Measurements from ENCODE around the gene C6orf89.
"Not testable (repeated sequence)": the region's sequence is repeated elsewhere in the genome, so short reads cannot be mapped to it uniquely, and the experiment has no call there.

Gene C6orf89

DNA sequence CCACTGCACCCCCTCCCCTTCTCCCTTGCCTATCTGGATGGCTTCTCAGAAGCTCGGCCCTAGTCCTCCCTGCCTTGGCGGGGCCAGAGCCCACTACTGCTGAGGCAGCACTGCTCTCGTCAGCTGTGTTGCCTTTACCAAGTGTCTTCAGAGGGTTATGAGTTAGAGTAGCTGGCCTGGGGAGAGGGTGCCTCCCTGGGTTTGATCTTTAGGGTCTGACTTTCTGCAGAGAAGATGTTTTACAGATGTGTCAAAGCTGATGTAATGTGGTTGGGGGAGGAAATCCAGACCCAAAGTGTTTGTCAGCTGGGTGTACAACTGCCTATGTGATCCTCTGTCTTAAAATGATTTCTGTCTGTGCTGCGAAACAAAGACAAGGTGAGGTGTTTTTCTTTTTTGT, 38.4 kb downstream of the C6orf89 start:
- DNase-seq (ENCODE audit: low spot score): no peak

DNA sequence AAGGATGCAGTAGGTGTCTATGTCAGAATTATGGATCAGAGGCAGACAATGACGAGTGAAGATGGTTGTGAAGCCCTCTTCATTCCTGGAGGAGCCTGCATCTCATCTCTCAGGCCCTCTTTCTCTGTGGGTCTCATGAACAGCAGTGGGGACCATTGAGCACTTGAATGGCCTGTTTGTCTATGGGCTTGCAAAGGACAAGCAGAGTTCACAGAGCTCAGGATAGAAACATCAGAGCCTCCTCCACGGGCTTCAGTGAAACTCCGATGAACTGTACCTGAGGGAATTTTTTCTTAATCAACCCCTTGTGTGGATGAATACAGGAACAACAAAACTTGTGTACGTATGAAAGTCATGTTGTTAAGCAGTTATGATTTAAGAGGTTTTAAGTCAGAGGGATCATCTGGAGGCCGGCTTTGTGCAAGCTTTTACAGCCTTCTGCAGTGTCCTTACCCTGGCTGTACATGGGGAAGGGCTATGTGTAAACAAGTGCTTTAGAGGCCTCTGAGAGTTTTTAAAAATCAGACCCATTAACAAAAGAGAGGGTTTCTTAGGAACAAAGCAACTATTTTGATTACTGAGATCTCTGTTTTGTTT, 39.1 kb downstream of the C6orf89 start:
- DNase-seq (ENCODE audit: low spot score): no peak

- no peak for DNase-seq (ENCODE audit: low spot score)
Observed at GRCh38 chr6:36925809-36926208, 40.1 kb downstream of the C6orf89 start.

GRCh38 chr6:36926708-36927513, 41.2 kb downstream of the C6orf89 start:
- DNase-seq (ENCODE audit: low spot score): no peak

DNA sequence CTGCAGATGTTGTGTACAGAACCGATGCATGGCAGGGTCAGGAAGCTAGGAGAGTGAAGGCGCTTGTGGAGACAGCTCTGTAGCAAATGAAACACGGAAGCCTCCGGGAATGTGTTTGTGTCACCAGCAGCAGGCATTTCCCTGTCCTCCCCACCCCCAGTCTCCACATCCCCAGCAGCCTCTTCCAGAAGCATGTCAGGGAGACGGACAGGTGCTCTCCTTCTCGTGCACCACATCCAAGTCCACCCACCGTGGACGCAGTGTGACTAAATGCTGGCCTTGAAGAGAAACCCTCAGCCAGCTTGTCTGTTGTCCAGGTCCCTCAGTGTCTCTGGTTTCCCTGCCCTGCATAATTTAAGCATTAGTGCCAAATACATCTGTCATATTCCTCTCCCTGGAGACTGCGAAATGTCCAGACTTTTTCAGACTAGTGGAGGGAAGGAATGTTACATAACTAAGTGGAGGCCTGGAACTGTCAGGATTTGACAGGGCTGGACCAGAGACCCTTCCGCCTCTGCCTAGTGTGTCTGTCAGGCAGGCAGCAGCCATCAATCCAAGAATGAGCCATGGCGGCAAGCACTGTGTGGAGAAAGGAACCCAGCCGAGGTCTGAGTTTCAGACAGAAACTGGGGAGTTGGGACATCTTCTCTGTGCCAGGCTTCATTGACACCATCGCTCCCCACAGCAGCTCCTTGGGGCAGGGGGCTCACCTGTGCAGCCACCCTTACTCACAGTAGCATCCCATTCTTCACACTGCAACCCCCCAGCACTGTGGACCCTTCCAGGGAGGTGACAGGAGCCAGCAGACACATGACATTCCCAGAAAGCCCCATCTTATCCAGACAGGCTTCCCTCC, 42.2 kb downstream of the C6orf89 start:
- DNase-seq (ENCODE audit: low spot score): peak; percentile 62

DNA sequence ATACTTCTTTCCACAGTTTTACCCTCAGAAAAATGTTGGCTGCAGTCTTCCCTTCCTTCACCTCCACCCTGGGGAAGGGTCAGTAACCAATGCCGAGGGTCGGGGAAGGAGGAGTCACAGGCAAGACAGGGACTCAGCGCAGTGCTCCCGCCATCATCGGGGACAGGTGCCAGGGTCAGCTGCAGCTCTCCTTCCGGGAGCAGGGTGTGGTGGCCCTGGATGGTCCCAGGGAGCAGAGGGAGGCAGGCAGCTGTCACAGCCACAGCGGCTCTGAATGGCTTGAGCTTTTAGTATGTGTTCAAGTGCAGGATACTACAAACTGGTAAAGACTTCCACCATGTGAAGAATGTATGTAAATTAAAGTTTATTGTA, 42.8 kb downstream of the C6orf89 start:
- no peak for DNase-seq (ENCODE audit: low spot score)

DNA sequence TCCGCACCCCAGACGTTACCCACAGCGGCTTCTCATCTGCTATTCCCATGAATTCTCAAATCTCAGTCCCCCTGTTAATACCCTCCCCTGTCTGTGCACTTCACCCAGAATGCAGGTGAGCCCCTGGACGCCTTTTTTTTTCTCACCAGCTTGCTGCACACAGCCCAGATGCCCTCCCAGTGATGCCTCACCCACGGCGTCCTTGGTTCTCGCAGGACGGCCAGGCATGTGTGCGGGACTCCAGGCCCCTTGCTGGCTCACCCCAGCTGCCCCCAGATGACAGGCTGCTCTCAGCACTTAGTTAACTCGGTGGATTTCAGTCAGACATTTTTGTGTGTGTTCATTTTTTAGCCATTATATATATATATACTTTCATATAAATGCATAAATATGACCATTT, 43.4 kb downstream of the C6orf89 start:
- DNase-seq (ENCODE audit: low spot score): no peak

DNA sequence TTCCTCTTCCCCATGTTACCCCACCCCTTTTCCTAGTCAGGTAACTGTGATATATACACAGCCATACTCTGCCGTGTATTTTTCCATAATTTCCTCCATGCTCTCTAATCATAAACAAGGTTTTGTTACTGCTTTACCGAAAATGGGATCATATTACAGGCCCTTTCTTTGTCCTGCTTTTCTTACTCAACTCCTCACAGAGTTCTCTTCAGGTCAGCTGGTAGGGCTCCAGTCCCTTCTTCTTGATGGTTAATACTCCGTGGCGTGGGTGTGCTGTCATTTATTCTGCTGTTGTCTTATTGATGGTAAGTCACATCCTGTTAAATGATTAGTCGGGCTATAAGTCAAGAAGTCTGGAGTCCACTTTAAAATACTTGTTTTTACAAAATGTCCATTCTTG, 43.9 kb downstream of the C6orf89 start:
- no peak for DNase-seq (ENCODE audit: low spot score)

DNA sequence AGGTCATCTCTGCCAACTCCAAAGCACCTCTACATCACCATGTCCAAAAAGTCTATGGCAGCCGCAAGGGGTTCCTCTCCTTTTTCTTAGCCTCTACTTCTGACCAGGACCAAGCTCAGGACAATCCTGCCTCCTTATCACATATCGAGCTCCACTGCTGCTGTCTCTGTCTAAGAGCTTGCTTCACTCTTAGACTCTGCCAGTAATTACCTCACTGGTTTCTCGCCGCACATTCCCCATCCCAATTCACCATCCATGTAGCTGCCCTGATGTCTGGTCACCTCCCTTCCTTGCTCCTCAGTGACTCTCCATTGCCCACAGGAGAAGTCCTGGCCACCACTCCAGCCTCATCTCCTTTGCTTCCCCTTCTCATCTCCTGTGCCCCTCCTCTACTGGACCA, 44.7 kb downstream of the C6orf89 start:
- no peak for DNase-seq (ENCODE audit: low spot score)

GRCh38 chr6:36933102-36933501, 47.4 kb downstream of the C6orf89 start:
- DNase-seq (ENCODE audit: low spot score): peak; percentile 53

- no peak for DNase-seq (ENCODE audit: low spot score)
Observed at GRCh38 chr6:36933519-36933918, 47.8 kb downstream of the C6orf89 start.

GRCh38 chr6:36934901-36935300, 49.1 kb downstream of the C6orf89 start:
- DNase-seq (ENCODE audit: low spot score): no peak

DNA sequence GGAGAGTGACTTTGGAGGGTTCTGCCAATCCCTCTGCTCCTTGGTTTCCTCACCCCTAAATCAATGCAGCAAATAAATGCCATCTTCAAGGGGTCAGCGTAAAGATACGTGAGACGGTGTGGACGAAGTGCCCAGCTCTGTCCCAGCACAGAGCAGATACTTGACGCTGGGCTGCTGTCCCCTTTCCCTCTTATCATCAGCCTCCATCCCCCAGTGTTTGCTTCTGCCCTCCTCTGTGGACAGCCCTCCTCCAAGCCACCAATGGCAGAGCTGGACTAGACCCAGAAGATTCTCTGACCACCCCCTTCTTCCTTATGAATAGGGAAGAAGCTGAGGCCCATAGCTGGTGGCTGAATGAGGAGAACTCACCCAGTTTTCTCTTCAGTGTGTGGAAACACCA, 51.1 kb downstream of the C6orf89 start:
- DNase-seq (ENCODE audit: low spot score): no peak

DNA sequence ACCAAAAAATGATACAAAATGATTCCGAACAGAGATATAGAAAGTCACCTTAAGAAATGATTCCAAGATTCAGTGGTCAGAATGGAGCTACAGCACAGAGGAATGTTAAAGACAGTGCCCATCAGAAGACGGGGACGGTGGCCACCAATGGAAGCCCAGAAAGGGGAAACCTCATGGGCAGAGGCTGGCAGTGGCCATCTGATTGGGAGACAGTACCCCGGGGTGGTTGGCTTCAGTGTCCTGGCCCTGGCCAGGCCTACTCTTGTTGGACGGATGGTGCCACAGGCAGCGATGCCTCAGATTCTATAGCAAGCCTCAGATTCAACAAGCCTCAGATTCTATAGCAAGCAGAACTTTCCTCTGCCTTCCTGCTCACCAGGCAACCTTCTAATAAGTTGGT, 52.1 kb downstream of the C6orf89 start:
- no peak for DNase-seq (ENCODE audit: low spot score)

DNA sequence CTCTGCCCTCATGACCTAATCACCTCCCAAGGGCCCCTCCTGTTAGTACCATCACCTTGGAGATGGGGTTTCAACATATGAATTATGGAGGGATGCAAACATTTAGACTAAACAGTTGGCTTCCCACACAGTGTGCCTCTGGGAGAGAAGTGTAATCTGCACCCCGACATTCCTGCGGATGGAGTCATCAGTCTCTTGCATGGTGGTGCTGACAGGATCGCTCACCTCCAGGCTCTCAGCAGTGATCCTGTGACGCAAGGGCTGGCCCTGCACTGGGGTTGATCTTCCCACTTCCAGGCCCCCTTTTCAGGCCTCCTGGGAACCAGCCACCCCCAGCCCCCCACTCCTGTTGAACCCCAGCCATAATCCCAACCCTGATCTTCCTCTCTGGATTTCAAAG, 52.8 kb downstream of the C6orf89 start:
- peak; percentile 72 for DNase-seq (ENCODE audit: low spot score)

- not testable (repeated sequence) for DNase-seq (ENCODE audit: low spot score)
Observed at GRCh38 chr6:36939005-36939404, 53.3 kb downstream of the C6orf89 start.

DNA sequence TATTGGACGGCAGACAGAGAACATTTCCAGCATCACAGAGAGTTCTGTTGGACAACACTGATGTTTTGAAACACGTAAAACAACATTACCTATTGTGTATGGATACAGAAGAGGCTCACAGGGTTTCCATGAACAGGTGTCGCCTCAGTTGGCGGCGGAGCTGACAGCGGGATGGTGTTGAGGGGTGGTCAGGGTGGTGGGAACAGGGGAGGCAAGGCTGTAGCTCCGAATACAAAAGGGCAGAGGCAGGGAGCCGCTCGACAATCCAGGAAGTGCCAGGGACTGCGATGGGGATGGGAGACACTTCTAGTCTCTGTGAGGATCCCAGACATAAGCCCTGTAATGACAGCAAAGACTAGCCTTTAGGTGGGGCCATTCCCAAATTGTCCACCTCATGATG, 54.3 kb downstream of the C6orf89 start:
- DNase-seq (ENCODE audit: low spot score): no peak

DNA sequence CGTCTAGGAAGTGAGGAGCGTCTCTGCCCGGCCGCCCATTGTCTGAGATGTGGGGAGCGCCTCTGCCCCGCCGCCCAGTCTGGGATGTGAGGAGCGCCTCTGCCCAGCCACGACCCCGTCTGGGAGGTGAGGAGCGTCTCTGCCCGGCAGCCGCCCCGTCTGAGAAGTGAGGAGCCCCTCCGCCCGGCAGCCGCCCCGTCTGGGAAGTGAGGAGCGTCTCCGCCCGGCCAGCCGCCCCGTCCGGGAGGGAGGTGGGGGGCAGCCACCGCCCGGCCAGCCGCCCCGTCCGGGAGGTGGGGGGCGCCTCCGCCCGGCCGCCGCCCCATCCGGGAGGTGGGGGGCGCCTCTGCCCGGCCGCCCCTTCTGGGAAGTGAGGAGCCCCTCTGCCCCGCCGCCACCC, 55.8 kb downstream of the C6orf89 start:
- not testable (repeated sequence) for DNase-seq (ENCODE audit: low spot score)

DNA sequence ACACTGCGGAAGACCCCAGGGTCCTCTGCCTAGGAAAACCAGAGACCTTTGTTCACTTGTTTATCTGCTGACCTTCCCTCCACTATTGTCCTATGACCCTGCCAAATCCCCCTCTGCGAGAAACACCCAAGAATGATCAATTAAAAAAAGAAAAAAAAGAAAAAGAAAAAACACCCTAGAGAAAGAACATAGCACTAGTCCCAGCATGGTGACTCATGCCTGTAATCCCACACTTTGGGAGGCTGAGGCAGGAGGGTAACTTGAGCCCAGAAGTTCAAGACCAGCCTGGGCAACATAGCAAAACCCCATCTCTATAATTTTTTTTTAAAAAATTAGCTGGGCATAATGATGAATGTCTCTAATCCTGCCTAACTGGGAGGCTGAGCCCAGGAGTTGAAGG, 56.6 kb downstream of the C6orf89 start:
- DNase-seq (ENCODE audit: low spot score): not testable (repeated sequence)

DNA sequence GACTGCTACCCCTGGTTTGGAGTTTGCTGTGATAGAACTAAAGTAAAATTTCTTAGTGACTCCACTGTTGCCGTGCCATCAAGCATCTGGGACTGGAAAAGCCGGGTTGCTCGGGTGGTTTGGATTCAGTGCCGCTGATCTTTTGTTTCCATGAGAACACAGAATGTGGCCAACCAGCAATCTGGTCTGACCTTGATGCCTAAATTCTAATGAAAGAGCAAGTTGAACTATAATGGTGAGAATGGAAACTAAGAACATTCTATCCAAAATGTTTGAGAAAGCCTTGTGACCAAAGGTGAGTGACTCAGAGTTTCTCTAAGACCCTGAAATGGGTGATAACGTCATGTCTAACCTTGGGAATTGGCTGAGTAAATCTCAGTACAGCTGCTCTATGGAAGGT, 58.9 kb downstream of the C6orf89 start:
- DNase-seq (ENCODE audit: low spot score): no peak

GRCh38 chr6:36945301-36945700, 59.5 kb downstream of the C6orf89 start:
- no peak for DNase-seq (ENCODE audit: low spot score)

- no peak for DNase-seq (ENCODE audit: low spot score)
Observed at GRCh38 chr6:36946526-36946925, 60.8 kb downstream of the C6orf89 start.

Measured in hepatic stellate cell (primary cell).